Stromal cell of bone marrow (primary cell): ENCODE results near the gene CFAP65.

Experiments used
- DNase-seq: peaks from one replicate; pipeline ENCODE4 v3.0.0-alpha.2; 2012; ENCODE audit warnings: low read depth

CFAP65 gene

GRCh38 chr2:218990612-218991011, 50.7 kb downstream of the CFAP65 start:
- no peak for DNase-seq

GRCh38 chr2:218990052-218990451, 51.3 kb downstream of the CFAP65 start:
- DNase-seq, result no peak

GRCh38 chr2:218988650-218989049, 52.7 kb downstream of the CFAP65 start:
- DNase-seq, result no peak

GRCh38 chr2:218988164-218988563, 53.2 kb downstream of the CFAP65 start:
- DNase-seq, result no peak

- DNase-seq, result no peak
These were observed 55.1 kb downstream of the CFAP65 start for GRCh38 chr2:218986148-218986761.

- DNase-seq, result no peak
These were observed 55.8 kb downstream of the CFAP65 start for GRCh38 chr2:218985325-218986091.

- no peak for DNase-seq
These were observed 56.3 kb downstream of the CFAP65 start, which contains the start of gene FEV for GRCh38 chr2:218985021-218985324. Gene FEV (minus strand): TSS chr2:218985184. CDS start chr2:218985075, 109 bp downstream.

- DNase-seq, result no peak
These were observed 56.9 kb downstream of the CFAP65 start for GRCh38 chr2:218984239-218985020.

GRCh38 chr2:218983934-218984238, 57.4 kb downstream of the CFAP65 start:
- no peak for DNase-seq

- no peak for DNase-seq
These were observed 57.9 kb downstream of the CFAP65 start for GRCh38 chr2:218983263-218983933.

GRCh38 chr2:218982586-218983262, 58.6 kb downstream of the CFAP65 start:
- DNase-seq, result no peak

- DNase-seq, result no peak
These were observed 59.3 kb downstream of the CFAP65 start for GRCh38 chr2:218981881-218982585.

- no peak for DNase-seq
These were observed 59.9 kb downstream of the CFAP65 start for GRCh38 chr2:218981390-218981880.

GRCh38 chr2:218980735-218981389, 60.5 kb downstream of the CFAP65 start:
- no peak for DNase-seq

- peak; percentile 42 for DNase-seq
These were observed 61.2 kb downstream of the CFAP65 start for GRCh38 chr2:218979846-218980734.

GRCh38 chr2:218975060-218975777, 66.1 kb downstream of the CFAP65 start:
- no peak for DNase-seq

- DNase-seq, result no peak
These were observed 70.4 kb downstream of the CFAP65 start for GRCh38 chr2:218970894-218971293.

GRCh38 chr2:218964041-218964771, 77.1 kb downstream of the CFAP65 start:
- no peak for DNase-seq
